ENCODE results near the gene P3H2. TPM values are rescaled to one million over a fixed set of nuclear protein-coding genes. Genes with fewer than 3 reads are reported as not detected.

Gene P3H2
- total and polyA plus RNA-seq, 11 donors: 0.55 to 24.8 (median 3.8) TPM

DNA sequence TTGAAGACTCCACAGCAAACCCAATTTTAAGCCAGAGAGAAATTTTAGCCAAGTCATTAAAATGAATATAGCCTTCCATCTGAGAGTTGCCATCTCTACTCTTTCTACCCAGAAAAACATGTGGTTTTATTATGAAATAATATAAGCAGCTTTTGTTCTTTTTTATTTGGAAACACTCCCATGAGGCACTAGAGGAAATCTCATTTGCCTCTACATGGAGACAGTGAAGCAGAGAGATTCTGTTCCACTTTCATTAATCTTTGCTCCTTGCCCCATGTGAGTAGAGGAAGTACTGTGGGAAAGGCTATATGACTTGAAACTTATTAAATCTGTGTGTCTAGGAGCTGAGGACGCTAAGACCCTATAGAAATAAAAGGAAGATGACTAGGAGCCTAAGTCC lies 111.1 kb downstream of the P3H2 start:
- H3K4me3 ChIP-seq: no peak overlapping the region
- ATAC-seq (no peak), DNase-seq (no peak)
- H3K27ac ChIP-seq: no peak overlapping the region
- WGBS, 4 donors: 52 to 65% (median 61%) methylated on average over 1 of the region's 1 CpG
- no peak for TF ChIP-seq POLR2A (IDR thresholded peaks at IDR 0.05)
- TF ChIP-seq, protein P1, sequence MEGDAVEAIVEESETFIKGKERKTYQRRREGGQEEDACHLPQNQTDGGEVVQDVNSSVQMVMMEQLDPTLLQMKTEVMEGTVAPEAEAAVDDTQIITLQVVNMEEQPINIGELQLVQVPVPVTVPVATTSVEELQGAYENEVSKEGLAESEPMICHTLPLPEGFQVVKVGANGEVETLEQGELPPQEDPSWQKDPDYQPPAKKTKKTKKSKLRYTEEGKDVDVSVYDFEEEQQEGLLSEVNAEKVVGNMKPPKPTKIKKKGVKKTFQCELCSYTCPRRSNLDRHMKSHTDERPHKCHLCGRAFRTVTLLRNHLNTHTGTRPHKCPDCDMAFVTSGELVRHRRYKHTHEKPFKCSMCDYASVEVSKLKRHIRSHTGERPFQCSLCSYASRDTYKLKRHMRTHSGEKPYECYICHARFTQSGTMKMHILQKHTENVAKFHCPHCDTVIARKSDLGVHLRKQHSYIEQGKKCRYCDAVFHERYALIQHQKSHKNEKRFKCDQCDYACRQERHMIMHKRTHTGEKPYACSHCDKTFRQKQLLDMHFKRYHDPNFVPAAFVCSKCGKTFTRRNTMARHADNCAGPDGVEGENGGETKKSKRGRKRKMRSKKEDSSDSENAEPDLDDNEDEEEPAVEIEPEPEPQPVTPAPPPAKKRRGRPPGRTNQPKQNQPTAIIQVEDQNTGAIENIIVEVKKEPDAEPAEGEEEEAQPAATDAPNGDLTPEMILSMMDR (IDR thresholded peaks at IDR 0.05): no peak
- no peaks in the 10 kb centered on the region for H3K9me3 ChIP-seq
- peaks cover 0 to 9% (median 0%) of the 10 kb centered on the region in 12 donors for H3K4me1 ChIP-seq
- intact Hi-C loops (cut with DNase I): loop anchor here in 1 of 10 donors (5.0 kb wide), 1 partner anchor 32 kb away; no protein-coding TSS in a partner anchor
- H3K27me3 ChIP-seq: peaks cover 0 to 2% (median 0%) of the 10 kb centered on the region in 9 donors
- H3K36me3 ChIP-seq: no peaks in the 10 kb centered on the region

DNA sequence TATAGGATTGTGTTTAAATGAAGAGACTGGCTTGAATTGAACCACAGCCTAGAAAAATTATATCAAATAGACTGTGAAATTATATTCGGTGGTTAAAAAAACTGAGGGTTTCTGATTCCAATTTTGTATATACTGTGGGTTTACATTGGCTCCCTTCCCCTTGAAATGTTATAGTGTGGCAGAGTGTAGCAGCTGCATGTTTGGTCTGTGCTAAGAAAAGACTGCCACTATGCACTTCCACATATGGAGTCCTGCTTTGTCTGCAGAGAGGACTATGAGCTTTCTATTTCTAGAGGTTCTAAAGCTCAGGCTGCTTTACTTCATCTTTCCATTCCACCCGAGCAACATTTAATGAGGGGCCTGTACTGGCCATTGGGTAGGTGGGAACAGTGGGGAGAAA lies 112.3 kb downstream of the P3H2 start:
- no peak overlapping the region for H3K4me3 ChIP-seq
- TF ChIP-seq POLR2A (IDR thresholded peaks at IDR 0.05): no peak
- TF ChIP-seq, protein P1 (IDR thresholded peaks at IDR 0.05): no peak
- WGBS, 4 donors: 45 to 60% (median 55%) methylated on average over 2 of the region's 2 CpGs
- H3K27me3 ChIP-seq: peaks cover 0 to 2% (median 0%) of the 10 kb centered on the region in 9 donors
- peak; percentile 42 to 81 (median 70) for ATAC-seq
- intact Hi-C loops (cut with DNase I): no loop called here
- H3K4me1 ChIP-seq: peaks cover 0 to 9% (median 0%) of the 10 kb centered on the region in 12 donors
- DNase-seq: no peak
- no peaks in the 10 kb centered on the region for H3K9me3 ChIP-seq
- H3K27ac ChIP-seq: peak overlapping the region in 1 of 12 donors; percentile 0
- no peaks in the 10 kb centered on the region for H3K36me3 ChIP-seq

DNA sequence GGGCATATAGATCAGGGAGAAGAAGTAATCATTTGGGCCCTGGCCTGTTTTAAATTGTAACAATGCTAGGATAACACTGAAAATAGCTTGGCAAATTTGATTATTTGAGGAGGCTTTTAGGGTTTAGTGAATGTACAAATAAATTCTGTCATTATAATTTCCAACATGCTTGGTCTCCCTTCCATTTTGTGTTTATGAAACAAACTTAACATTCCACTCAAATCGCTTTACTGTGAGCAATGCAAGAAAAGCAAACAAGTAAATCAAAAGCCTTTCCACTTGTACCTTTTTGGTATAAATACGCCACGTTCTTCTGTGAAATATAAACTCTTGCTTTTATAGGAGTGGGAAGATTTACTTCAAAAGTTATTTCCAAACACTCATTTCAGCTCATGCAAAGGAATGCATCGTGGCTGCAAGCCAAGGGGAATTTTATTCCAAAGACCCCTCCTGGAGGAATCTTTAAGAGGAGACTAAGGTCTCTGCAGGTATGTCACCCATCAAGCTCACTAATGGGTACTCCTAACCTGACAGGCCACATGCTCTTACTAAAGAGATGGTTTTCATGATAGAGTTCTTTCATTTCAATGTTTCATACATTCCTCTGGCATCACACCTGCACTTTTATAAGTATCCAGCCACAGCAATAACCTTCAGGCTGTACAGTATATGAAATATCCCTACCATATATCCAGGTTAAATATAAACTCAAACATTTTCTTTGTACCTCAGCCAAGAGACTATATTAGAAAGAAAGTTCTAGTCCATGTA lies 115.2 kb downstream of the P3H2 start:
- 90 to 93% (median 90%) methylated on average over 4 of the region's 4 CpGs for WGBS, 4 donors
- Histone ChIP-seq H3K27ac (no peak overlapping the region), H3K36me3 (no peaks in the 10 kb centered on the region), H3K27me3 (no peaks in the 10 kb centered on the region), H3K4me3 (no peak overlapping the region), H3K9me3 (no peaks in the 10 kb centered on the region), H3K4me1 (peaks cover 0 to 17% (median 0%) of the 10 kb centered on the region in 12 donors)
- intact Hi-C loops (cut with DNase I): no loop called here
- DNase-seq (no peak), ATAC-seq (no peak)
- TF ChIP-seq, protein P1 (IDR thresholded peaks at IDR 0.05): no peak
- no peak for TF ChIP-seq POLR2A (IDR thresholded peaks at IDR 0.05)

DNA sequence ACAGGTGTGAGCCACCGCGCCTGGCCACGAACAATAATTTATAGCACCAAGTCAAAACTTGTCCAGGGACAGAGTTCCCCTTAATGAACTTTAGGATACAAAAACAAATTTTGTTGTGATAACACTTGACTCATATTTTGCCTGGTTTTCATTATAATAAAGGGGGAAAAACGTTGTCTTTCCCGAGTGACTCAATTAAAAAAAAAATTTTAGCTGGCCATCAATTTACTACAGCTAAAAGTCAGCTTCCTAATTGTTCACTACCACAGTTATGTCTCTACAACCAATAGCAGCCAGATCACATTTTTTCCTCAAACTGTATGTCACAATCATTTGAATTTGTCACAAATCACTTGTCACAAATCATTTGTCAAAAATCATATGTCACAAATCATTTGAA lies 116.0 kb downstream of the P3H2 start:
- whole genome bisulfite sequencing, 4 donors: 83 to 92% (median 91%) methylated on average over 5 of the region's 5 CpGs
- Histone ChIP-seq H3K27me3 (no peaks in the 10 kb centered on the region), H3K27ac (no peak overlapping the region), H3K36me3 (no peaks in the 10 kb centered on the region), H3K4me1 (peaks cover 0 to 17% (median 0%) of the 10 kb centered on the region in 12 donors), H3K9me3 (no peaks in the 10 kb centered on the region), H3K4me3 (no peak overlapping the region)
- ATAC-seq (no peak), DNase-seq (no peak)
- TF ChIP-seq, protein P1 (IDR thresholded peaks at IDR 0.05): no peak
- no peak for TF ChIP-seq POLR2A (IDR thresholded peaks at IDR 0.05)
- intact Hi-C loops (cut with DNase I): no loop called here
